Measurements from ENCODE around the gene C2orf80.
"Not testable (repeated sequence)": the region's sequence is repeated elsewhere in the genome, so short reads cannot be mapped to it uniquely, and the experiment has no call there.

- not testable (repeated sequence) for TF ChIP-seq CTCF, POLR2A (IDR thresholded peaks at IDR 0.05)
These were observed 65.7 kb downstream of the C2orf80 start, which contains the start of gene CRYGD for GRCh38 chr2:208124013-208124715.
